Fibroblast of peridontal ligament (primary cell): ENCODE measurements around the gene AADACL2.
"Not testable (repeated sequence)": the region's sequence is repeated elsewhere in the genome, so short reads cannot be mapped to it uniquely, and the experiment has no call there.

Source experiments
- DNase-seq: peaks from one replicate; pipeline ENCODE4 v3.0.0-alpha.2; 2010; ENCODE audit errors: extremely low read depth

Gene AADACL2, protein sequence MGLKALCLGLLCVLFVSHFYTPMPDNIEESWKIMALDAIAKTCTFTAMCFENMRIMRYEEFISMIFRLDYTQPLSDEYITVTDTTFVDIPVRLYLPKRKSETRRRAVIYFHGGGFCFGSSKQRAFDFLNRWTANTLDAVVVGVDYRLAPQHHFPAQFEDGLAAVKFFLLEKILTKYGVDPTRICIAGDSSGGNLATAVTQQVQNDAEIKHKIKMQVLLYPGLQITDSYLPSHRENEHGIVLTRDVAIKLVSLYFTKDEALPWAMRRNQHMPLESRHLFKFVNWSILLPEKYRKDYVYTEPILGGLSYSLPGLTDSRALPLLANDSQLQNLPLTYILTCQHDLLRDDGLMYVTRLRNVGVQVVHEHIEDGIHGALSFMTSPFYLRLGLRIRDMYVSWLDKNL

GRCh38 chr3:151733613-151734012 lies at the start of gene AADACL2:
TSS of gene AADACL2 (plus strand) at chr3:151733927. CDS start at chr3:151734036, 109 bp downstream.
- no peak for DNase-seq

GRCh38 chr3:151684094-151684493 lies 49.6 kb upstream of the AADACL2 start:
- DNase-seq, result no peak

GRCh38 chr3:151686257-151686656 lies 47.5 kb upstream of the AADACL2 start:
- DNase-seq, result no peak

- no peak for DNase-seq
Observed at GRCh38 chr3:151687076-151687475, 46.7 kb upstream of the AADACL2 start.

- no peak for DNase-seq
Observed at GRCh38 chr3:151688571-151688970, 45.2 kb upstream of the AADACL2 start.

DNA sequence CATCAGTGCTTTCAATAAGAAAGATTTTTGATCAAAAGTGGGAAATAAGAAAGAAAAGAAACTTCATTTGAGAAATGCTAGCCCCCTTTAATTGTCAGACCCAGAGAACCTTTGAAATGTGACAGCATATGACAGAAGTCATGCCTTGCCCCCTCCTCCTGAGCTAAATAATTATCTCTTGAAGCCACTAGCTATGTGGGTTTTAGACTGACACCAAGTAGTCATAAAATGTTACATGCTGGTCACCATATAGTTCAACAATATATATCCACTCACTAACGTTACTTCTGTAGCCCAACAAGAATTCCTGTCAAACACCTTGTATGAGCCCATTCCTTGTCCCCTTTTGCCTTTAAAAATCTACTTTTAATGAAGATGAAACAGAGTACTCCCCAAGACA lies 43.1 kb upstream of the AADACL2 start:
- DNase-seq, result no peak

- DNase-seq, result no peak
Observed at GRCh38 chr3:151697496-151697895, 36.2 kb upstream of the AADACL2 start.

GRCh38 chr3:151707216-151707615 lies 26.5 kb upstream of the AADACL2 start:
- peak; percentile 16 for DNase-seq

DNA sequence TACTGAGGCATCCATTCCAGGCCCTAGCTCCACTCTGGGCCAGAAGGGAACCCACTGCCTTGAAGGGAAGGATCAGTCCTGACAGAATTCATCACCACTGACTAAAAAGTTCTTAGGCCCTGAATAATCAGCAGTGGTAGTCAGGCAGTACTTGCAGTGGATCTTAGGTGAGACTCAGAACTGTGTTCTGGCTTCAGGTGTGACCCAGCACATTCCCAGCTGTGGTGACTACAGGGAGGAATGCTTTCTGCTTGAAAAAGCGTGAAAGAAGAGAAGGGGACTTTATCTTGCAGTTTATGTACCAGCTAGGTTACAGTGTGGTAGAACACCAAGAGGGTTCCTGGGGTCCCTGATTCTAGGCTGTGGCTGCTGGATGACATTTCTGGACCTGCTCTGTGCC lies 24.9 kb upstream of the AADACL2 start:
- no peak for DNase-seq

- peak; percentile 66 for DNase-seq
Observed at GRCh38 chr3:151709847-151710246, 23.9 kb upstream of the AADACL2 start.

DNA sequence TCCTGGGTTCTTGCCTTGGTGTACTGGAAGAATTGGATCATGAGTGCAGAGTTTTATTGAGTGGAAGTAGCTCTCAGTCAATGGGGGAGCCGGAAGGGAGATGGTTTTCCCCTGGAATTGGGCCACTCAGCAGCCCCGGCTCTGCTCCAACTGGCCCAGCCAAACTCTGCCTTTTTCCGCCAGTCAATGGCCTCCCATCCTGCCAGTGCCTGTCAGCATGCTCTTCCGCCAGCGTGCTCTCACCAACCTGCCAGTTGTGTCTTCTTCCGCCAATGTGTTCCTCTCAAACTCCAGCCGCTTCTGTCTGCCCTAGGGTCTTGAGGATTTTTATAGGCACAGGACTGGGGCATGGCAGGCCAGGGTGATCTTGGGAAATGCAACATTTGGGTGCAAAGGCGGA lies 12.4 kb upstream of the AADACL2 start:
- DNase-seq, result no peak

DNA sequence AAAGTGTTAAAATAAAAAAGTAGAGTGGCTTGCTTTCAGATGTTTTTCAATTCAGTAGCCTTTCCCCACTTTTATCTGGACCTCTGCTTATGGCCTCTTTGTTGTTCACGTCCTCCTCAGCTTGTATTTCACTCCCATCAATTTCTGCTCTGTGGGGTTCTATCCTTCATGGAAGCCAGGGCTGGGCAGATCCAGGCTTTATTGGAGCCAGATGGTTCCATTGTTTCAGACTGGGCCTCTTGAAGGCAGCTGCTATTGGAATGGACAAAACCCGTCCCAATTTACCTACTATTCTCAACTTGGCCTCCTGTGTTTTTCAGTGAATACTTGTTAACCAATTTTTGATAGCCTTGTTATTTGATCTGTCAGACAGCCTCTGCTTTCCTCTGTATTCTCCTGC lies 10.9 kb upstream of the AADACL2 start:
- no peak for DNase-seq

- DNase-seq, result peak; percentile 62
Observed at GRCh38 chr3:151724576-151725562, 8.9 kb upstream of the AADACL2 start.

GRCh38 chr3:151726016-151726415 lies 7.7 kb upstream of the AADACL2 start:
- DNase-seq, result peak; percentile 30

GRCh38 chr3:151732861-151733260 lies 866 bp upstream of the AADACL2 start:
- DNase-seq, result no peak

- peak; percentile 45 for DNase-seq
Observed at GRCh38 chr3:151740581-151740980, 6.9 kb downstream of the AADACL2 start.

- no peak for DNase-seq
Observed at GRCh38 chr3:151743855-151744254, 10.1 kb downstream of the AADACL2 start.

DNA sequence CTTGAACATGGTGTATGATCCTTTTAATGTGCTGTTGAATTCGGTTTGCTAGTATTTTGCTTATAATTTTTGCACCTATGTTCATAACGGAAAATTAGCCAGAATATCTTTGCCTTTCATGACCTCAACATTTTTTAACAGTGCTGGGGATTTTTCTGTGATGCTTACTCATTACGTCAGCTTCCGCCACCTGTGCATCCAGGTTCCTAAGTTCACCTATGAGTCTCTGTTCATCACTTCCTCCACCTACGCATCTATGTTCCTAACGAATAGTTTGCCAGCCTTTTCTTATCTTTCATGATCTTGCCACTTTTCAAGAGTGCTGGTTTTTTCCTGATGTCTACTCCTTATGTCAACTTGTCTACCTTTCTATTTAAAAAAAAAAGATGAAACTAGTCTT lies 16.5 kb downstream of the AADACL2 start:
- no peak for DNase-seq

DNA sequence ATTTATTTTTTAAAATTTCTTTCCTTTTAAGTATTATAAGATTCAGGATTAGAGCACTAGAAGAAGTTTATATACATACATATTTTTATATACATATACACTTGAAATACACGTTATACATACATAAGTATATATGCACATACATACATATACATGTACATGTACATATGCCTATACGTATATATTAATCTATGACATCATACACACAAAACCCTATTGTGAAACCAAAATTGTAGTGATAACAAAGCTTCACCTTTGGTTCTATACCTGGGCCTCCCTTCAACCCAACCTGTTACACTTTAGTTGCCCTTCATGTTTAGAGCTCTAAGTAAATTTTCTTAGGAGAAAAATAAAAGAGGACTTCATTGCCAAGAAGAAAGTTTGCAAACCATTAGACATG lies 17.0 kb downstream of the AADACL2 start:
- no peak for DNase-seq

DNA sequence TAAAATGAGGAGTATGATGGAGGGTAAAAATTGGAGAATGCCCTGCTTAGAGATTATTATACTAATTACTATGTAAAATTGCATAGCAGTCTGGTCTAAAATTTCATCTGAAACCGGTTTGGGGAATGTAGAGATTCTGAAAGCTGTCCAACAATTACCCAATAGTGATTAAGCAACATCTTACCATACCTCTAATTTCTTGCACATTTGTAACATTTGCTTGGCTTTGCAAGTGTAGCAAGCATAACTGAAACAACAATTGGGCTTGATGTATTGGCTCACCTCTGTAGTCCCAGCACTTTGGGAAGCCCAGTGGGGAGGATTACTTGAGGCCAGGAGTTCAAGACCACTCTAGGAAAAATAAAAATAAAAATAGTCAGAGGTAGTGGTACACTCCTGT lies 17.4 kb downstream of the AADACL2 start:
- peak; percentile 93 for DNase-seq

DNA sequence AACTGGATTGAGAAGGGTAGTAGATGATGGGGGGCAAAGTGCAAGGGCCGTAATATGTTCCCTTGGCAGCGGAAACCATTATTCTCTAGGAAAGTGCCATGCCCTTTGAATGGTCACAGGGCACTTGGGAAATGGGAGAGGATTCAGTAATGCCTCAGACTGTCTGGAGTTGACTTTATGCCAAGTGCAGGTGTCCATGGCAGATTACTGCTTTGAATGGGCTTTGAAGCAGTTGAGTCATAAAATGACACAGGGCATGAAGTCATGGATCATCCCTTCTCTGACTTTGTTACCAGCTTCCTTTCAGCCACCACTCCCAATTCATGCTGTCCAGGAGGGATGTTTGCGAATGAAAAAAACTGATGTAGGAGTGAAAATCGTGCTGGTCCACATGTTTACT lies 20.1 kb downstream of the AADACL2 start:
- DNase-seq, result no peak

GRCh38 chr3:151761581-151761980 lies 27.9 kb downstream of the AADACL2 start:
- DNase-seq, result no peak

GRCh38 chr3:151764699-151765098 lies 31.0 kb downstream of the AADACL2 start:
- DNase-seq, result not testable (repeated sequence)
